ENCODE data around the gene ADGRL3.

GRCh38 chr4:61332693-61333092 lies 132.6 kb downstream of the ADGRL3 start:
- no peak for TF ChIP-seq CTCF (IDR thresholded peaks at IDR 0.05)
- TF ChIP-seq EZH2 (IDR thresholded peaks at IDR 0.05; ENCODE audit: borderline replicate concordance, insufficient read depth, low read depth, low read length, poor library complexity, severe bottlenecking), result no peak

Data from B cell (primary cell).